CD1c-positive myeloid dendritic cell (primary cell): ENCODE data around the gene RIN3.
"Not testable (repeated sequence)": the region's sequence is repeated elsewhere in the genome, so short reads cannot be mapped to it uniquely, and the experiment has no call there.

ENCODE experiments used
- DNase-seq: peaks from one replicate; pipeline ENCODE4 v3.0.0-alpha.2; 2016; ENCODE audit errors: extremely low spot score

RIN3 gene

DNA sequence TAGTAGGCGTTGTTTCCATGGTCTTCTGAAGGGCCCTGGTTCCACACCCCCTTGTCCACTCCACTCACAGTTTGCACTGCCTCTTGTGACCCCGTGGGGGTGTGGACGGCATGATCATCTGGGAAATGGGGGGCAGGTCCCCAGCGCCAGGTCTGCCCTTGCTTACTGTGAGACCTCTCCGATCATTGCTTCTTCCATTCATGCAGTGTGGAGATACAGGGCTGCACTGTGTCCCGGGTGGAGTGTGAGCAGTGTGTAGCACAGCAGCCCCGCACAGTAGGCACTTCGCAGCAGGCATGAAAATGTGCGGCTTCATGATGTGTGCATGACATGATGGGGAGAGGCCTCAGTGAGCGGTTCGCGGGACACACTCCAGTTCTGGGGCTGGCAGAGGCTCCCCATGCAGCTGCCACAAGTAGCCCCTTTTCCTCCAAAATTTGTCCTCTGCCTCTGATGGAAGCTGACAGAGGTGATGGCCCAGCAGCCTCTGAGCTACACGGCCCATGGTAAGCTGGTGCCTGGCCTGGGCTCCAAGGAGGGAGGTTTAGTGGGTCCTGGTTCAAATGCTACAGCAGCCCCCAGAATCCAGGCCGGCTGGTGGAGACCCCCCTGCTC, 15.0 kb downstream of the RIN3 start:
- no peak for DNase-seq

DNA sequence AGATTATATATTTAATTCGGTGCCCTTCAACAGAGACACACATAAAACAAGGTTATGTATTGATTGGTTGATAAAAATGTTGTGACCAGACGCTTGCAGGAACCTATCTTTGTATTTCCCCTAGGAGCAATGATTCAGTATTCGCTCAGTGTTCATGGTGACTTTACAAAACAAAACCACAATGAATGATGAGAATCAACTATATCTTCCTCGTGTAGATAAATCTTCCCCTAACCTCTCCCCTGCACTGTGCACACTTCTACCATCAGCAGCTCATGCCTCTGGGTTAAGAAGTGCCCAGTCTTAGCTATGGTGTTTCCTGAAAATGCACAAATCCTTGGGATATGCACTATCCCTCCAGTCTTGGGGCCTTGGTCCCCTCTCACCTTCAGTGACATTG, 16.3 kb downstream of the RIN3 start:
- no peak for DNase-seq

DNA sequence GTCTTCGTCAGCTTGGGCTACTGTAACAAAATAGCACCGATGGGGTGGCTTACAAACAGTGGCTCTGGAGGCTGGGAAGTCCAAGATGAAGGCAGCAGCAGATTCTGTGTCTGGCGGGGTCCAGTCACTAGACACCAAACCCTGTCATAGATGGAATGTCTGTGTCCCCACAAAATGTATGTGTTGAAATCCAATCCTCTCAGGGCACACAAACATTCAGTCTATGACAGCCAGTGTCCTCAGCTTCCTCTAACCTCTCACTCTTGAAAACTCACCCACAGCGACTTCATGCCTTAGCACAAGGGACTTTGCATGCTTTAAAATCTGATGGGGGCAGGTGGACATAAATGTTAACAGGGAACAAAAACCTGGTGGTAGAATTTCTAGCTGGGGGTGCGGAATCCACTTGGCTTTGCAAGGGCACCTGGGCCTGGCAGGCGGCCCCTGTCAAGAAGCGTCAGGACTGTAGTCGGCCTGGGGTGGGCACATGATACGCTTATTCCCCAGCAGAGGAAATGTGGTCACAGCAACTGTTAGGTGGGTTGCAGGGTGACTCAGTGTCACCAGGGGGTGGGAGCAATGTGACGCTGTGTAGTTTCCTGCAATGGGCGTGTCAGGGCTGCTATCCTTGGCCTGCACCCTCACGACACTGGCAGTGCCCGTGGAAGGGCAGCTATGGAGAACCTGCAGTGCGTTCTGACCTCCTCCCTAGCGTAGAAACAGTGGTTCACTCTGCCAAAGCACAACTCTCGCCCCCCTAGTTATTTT, 17.7 kb downstream of the RIN3 start:
- peak; percentile 78 for DNase-seq

DNA sequence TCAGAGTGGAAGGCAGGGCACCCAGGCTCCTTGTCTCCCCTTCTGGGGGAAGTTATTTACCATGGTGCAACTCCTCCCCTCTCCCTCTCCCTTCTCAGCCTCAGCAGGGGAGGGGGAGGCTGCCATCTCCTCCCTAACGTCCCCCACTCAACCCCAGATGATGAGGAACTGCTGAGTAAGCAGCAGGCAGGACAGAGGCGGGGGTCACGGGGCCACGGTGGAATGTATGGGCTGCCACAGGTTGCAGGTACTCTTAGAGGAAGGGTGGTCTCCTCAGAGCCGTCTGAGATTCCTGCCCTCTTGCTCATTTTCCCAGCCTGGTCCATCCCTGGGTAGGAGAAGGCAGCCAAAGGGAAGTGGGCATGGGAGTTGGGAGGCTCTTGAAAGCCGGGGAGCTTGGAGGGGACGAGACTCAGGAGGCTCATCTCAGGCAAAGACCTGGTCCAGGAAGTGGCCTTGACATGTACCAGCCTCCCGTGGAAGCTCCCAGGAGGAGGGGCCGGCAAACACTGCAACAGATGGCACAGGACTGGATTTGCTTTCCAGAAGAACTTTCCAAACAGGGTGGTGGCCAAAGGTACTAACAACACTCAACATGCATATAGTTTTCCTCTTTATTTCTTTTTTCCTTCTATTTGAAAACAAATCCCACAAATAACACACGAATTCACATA, 19.0 kb downstream of the RIN3 start:
- DNase-seq = no peak

DNA sequence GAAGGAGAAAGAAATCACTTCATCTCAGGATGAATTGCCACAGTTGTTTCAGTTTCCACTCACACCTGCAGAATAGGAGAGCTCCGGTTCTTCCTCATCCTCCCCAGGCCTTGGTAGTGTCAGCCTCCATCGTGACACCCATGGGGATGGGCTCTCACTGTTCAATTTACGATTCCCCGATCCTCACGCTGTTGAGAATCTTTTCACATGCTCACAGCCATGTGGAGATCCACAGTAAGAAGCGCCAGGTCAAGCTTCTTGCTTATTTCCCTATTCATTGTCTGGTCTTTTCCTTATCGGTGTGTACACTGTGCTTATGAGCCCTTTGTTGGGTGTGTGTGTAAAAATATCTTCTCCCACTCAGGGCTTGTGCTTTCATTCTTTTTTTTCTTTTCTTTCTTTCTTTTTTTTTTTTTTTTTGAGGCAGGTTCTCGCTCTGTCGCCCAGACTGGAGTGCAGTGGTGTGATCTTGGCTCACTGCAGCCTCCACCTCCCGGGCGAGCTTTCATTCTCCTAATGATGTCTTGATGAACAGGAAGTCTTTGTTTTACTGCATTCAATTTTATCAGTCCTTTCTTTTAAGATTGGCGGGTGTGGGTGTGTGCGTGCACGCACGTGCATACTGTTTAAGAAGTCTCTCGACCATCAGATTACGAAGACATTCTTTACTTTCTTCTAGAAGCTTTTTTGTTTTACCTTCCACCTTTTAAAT, 21.5 kb downstream of the RIN3 start:
- no peak for DNase-seq

DNA sequence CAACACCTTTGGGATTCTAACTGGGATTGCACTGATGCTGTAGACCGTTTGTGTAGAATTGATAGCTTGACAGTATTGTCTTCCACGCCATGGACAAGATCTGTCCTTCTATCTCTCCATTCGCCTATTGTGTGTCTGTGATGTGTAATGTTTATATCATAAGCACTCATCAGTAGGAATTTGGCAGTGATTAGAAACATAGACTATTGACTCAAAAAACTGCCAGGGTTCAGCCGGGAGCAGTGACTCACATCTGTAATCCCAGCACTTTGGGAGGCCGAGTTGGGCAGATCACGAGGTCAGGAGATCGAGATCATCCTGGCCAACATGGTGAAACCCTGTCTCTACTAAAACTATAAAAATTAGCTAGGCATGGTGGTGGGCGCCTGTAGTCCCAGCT, 22.6 kb downstream of the RIN3 start:
- not testable (repeated sequence) for DNase-seq

DNA sequence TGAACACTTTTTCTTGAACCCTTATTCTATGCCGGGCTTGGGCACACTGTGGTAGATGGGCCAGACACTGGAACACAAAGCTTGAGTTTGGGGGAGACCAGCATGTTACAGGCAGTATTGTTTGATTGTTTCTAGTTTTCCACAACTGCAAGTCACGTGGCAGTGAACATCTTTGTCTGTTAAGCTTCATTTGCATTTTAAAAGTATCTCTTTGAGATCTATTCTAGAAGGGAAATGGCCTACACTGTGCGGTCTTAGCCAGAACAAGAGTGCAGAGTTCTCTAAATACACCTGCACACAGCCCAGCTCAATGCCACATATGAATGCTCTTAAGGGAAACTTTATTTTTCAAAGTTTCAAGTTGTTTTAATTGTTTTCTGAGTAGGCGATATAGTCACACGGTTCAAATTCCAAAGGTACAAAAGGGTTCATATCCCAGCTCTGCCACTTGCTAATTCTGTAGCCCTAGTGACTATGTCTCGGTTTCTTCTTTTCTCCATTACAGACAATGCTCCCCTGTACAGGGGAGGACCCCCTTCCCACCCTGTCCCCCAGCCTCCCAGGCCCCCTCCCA, 24.9 kb downstream of the RIN3 start:
- no peak for DNase-seq

DNA sequence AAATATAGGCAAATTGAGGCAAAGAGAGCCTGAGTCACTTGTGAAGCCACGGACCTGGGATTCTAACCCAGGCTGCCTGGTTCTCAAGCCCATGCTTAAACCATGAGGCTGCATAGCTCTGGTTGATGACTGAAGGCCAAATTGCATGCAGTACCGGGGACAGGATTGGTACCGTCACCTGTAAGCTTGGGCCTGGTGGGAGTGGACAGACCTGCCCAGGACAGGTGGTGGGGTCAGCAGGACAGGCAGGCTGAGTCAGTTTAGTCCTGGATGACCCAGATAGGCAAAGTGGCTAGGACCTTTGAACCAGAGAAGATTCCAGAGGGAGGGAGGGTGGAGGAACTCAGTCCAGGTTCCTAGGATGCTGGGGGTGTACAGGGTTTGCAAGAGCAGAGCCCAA, 25.8 kb downstream of the RIN3 start:
- DNase-seq = no peak

DNA sequence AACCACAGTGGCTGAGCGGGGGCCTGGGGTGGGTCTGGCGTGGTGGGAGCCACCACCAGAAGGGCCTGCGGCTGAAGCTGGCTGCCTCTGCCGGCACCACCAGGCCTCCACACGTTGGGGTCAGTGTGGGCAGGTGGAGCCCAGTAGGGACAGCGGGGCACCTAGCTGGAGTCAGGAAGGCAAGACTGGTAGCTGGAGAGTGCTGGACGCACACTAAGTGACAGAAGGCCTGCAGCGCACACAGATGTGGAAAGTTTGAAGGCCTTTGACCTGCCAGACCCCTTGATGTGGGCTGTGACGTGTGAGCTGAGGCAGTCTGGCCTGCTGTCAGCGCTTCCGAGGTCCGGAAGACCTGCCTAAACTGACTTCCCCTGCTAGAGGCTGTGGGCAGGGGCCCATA, 26.3 kb downstream of the RIN3 start:
- no peak for DNase-seq

DNA sequence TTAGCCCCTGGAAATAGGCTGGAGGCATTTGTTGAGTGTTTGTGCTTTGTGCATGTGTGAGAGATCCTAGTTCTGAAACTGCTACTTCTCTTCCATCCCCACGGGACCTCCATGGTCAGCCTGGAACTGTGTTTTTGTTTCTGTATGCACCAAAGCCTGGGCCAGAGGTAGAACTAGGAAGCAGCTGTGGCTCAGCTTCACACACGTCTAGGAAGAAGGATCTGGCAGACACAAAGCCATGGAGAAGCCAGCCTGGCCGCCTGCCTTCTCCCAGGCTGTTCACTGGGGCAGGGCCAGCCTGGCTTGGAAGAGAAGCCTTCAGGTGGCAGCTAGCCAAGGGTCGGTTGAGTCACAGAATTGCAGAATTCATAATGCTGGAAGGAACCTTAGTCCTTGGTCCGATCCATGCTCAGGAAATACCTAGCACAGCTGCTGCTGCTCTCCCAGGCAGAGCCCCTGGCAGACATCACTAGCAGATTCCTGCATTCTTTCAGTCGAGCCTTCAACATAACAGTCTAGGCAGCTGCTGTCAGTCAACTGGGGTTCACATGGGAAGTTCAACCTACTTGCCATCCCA, 27.0 kb downstream of the RIN3 start:
- no peak for DNase-seq

DNA sequence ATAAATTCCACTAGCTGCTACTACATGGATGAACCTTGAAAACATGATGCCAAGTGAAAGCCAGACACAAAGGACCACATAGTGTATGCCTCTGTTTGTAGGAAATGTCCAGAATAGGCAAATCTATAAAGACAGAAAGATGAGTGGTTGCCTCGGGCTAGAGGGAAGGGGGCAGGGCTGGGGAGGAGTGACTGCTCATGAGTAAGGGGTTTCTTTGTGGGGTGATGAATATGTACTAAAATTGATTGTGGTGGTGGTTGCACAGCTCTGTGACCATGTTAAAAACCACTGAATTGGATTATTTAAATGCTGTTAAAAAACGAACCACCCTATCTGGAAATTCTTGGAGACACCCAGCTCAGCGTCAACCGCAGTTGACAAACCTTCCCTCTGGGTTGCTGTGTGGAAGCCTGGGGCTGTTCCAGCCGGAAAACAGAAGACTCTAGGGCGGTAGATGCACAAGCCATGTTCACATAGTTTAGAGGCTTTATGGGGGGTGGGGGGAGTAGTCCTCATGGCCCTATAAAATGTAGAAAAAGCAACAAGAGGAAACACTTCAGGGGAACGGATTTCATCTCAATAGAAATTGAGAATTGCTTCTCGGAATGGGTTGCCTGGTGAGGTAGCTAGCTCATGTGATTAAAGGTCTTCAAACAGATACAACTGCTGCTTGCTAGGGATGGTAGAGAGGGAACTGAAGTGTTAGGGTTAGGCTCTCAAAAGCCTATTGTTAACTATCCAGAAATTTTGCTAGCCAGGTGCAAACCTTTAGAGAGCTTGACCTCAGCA, 29.4 kb downstream of the RIN3 start:
- DNase-seq = no peak

DNA sequence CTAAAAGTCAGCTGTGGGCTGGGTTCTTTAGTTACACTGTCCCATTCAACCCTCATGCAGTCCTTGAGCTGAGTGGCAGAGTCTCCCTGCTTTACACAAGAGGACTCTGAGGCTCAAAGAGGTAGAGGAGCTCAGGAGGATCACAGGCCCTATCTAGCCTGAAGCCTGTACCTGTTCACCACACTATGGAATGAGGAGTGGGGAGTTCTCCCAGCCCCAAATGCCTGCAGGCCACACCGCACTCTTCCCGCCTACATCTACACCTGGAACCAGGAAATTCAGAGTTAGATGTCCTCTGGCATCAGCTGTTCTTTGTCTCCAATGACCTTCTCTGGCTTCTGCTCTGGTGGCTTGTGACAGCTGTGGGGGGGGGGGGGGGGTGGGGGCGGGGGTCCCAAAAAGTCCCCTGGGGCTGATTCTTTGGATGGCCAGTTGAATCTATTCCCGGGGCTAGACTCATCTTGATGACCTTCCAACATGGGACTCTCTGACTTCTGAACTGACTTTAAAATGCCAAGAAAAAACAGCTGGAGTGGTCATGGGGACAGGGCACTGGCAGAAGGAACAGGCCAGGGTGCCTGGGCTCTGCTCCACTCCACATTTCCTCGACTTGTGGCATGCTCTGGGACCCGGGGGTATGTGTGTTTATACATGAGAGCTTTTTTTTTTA, 30.6 kb downstream of the RIN3 start:
- no peak for DNase-seq

DNA sequence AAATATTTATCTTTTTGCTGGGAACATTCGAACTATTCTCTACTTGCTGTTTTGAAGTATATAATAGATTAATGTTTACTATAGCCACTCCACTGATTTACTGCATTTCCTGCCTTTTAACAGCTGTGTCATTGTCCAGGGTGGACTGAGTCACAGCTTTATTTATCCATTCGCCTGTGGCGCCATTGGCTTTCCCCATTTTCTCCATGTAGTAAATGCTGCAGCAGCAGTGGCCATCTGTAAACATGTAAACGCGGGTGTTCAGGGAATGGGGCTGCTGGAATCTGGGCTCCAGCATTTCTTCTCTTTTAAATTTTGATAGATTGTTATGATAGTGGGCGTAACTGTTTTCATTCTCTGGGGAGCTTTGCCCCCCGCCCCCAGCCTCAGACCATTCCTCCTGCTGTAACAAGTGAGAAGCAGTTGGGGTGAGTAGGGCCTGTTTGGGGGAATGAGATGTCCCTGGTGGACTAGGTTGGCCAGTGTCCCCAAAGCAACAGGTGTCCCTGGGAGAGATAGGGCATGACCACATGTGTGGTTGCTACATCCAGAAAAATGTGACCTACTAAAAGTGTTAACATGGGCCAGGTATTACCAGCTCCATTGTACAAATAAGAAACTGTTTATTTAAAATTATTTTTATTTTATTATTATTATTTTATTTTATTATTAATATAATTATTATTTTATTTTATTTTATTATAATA, 32.9 kb downstream of the RIN3 start:
- no peak for DNase-seq

DNA sequence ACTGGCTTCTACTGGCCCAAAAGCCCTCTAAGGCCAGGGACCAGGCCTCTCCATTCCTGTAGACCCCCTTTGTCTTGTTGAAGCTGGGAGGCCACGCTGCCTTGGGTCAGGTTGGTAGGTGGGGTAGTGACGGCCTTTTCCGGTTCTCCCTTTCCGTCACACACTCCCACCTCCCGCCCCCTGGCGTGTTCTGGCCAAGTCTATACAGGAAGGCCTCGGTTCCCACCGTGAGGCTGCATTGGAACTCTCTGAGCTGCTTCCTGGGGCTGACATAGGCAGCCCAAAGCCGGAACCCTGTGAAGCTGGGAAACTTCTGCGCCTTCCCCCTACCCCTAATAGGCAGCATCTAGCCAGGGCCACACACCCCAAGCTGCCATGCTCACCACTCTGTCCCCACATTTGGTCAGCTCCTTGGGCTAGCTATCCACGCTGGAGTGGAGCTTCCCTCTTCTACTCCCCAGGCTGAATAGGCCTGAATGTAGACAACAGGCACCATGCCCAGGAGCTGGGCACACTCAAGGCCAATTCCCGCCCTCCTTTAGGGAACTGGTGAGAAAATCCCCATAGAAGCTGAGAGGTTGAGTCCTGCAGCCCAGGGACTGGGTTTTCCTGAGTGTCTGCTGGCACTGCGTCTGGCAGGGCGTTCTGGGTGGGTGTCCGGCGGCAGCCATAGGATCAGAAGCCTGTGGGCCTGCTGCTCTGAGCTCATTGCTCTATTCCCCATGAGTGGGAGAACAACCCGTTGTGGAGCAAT, 35.7 kb downstream of the RIN3 start:
- peak; percentile 27 for DNase-seq

DNA sequence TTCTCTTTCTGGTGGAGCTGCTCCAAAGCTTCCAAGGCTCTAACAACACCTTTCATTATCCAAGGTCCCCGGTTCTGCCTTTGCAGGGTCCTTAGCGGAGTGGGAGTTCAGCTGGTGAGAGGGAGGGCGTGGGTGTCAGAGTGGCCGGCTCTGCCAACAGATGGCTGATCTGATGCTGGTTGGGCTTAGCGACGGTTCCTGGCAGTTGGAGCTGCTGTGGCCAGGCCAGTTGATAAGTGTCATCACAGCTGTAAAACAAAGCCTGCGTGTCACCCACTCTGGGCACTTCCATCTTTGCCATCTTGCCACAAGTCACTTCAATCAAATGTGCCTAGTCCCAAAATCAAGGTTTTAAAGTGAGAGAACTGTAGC, 36.3 kb downstream of the RIN3 start:
- peak; percentile 40 for DNase-seq

DNA sequence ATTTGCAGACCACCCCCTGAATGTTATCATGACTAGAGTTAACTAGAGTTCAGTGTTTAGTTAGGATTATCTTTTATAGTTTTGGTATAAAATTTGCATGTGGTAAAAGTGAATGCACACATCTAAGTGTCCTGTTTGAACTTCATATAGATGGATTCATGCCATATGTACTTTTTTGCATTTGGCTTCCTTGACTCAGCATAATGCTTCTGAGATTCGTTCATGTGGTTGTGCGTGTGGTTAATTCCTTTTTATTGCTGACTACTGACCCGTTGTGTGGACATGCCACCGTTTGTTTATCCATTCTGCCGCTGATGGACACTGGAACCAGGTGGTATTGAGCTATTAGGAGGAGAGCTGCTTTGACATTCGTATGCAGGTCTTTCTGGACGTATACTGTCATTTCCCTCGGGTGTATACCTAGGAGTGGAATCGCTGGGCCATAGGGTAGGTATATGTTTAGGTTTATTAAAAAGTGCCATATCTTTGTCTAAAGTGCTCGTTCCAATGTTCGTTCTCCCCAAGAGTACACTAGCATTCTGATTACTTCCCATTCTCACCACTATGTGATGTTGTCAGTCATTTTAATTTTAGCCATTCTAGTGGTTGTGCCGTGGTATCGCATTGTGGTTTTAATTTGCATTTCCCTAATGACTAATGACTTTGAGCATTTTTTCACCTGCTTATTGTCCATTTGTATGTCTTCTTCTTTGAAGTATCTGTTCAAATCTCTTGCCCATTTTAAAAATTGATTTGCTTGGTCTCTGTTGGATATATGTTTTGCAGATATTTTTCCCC, 37.7 kb downstream of the RIN3 start:
- peak; percentile 58 for DNase-seq

DNA sequence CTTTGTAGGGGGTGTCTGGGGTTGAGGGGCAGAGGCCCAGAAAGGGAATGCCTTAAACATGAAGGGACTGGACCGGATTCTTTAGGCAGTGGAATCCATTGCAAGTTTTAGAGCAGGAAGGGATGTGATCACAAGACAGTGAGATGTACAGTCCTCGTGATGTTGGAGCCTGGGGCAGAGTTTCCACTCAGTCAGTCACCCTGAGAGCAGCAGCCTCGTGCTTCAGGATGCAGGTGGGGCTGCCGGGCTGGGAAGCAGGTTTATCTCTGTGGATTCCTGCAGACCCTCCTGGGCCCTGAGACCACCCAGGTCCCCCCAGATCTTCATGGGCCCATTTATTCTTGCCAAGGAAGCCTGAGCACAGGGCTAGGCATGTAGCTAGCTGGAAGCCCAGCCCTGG, 38.5 kb downstream of the RIN3 start:
- DNase-seq = no peak

DNA sequence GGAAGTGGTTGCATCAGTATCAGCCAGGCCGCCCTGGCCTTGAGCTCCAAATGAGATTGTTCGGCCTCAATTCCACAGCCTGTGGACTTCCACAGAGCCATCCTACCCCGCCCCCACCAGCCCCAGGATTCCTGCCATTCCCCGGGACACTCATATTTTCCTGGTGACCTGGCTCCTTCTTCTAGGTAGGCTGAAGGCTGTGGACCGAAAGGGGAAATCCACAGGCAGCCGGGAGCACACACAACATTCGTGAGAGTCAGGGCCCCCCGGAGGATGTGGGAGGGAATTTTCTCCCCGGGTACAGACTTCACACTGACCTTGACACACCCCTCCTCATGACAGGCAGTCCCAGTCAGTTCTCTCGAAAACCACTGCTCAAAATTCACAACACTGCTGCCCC, 39.9 kb downstream of the RIN3 start:
- DNase-seq = peak; percentile 30
